Activated naive CD4-positive, alpha-beta T cell treated with anti-CD3 and anti-CD28 coated beads, Interleukin-2, amount 10 ng/mL, durations not matched to agents 7 days and 5 days (primary cell): Measurements from ENCODE around the gene EDARADD.

ENCODE experiments used
- CTCF ChIA-PET: fragments of 350-600 bp; sonication (Branson Sonifier 250); formaldehyde crosslinking; loops from one replicate; lab custom pipeline; 2021; ENCODE audit warnings: antibody characterized with exemption; lab: Charles Lee
- DNase-seq: peaks from one replicate; pipeline ENCODE4 v3.0.0-alpha.2; 2020
- H3K27ac Mint-ChIP-seq: one replicate; pipeline ENCODE4 v1.8.0; 2021; ENCODE audit warnings: mild to moderate bottlenecking, moderate library complexity, mixed read lengths
- H3K27me3 Mint-ChIP-seq: one replicate; pipeline ENCODE4 v1.8.0; 2021; ENCODE audit warnings: mild to moderate bottlenecking, mixed read lengths
- H3K36me3 Mint-ChIP-seq: one replicate; pipeline ENCODE4 v1.8.0; 2021; ENCODE audit warnings: mixed read lengths
- H3K4me1 Mint-ChIP-seq: one replicate; pipeline ENCODE4 v1.8.0; 2021; ENCODE audit warnings: mixed read lengths
- H3K4me3 Mint-ChIP-seq: one replicate; pipeline ENCODE4 v1.8.0; 2021; ENCODE audit warnings: mild to moderate bottlenecking, moderate library complexity, mixed read lengths
- H3K9me3 Mint-ChIP-seq: one replicate; pipeline ENCODE4 v1.8.0; 2021; ENCODE audit warnings: mixed read lengths

Gene EDARADD

DNA sequence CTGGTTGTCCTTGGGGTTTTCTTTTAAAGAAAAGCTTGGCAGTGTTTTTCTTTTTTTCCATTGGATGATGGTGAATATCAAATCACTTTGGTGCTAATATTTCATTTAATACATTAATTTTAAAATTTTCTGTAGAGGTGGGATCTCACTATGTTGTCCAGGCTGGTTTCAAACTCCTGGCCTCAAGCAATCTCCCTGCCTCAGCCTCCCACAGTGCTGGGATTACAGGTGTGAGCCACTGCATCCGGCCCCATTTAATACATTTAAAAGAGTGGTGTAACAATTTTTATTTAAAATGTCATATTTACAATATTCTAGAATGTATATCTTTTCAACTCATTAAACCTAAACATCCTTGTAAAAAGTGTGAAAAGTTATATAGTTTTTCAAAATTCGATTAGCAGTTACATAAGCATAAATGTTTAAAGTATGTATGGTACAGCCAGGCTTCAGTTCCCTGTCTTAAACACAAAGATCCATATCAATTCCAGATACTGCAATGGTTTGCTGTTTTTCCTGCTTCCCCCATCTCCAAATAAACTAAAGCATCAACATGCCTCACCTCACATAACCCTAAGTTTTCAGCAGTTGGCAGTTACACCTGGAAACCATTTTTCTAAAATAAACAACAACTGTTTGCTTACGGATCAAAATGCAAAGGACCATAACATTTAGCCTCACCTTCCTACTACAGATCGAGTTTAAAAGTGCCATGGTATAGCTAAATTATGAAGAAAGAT lies 120.8 kb downstream of the EDARADD start:
- no peak for DNase-seq
- Mint-ChIP-seq H3K4me3 (no peak overlapping the region), H3K27ac (no peak overlapping the region), H3K4me1 (peaks cover 41% of the 10 kb centered on the region), H3K27me3 (peaks cover 11% of the 10 kb centered on the region), H3K36me3 (peaks cover 1% of the 10 kb centered on the region), H3K9me3 (no peaks in the 10 kb centered on the region)
- CTCF ChIA-PET, result no interaction called here

DNA sequence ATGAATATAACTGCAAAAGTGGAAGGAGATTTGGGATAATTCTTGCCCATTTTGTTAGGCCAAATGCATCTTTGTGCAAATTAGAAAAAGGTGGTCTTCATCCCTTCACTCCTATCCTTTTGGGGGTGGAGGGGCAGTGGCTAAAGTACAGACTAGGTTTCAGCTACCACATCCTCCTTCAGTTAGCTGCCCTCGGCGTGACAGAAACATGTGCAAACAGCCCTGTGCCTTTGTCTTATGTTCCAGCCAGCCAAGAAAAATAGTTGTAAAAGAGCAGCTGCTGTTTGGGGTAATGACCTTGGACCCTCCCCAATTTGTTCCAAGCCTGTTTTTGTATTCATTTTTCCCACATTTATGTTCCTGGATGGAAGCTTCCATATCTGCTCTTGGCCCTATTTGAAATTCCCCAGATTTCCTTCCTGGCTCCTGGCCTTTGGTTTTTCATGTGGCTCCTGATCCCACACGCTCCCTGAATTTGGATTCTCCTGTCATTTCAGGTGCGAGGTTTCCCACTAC lies 121.4 kb downstream of the EDARADD start:
- no peak for DNase-seq
- CTCF ChIA-PET, result no interaction called here
- no peaks in the 10 kb centered on the region for H3K9me3 Mint-ChIP-seq
- peaks cover 15% of the 10 kb centered on the region for H3K27me3 Mint-ChIP-seq
- H3K36me3 Mint-ChIP-seq, result peaks cover 1% of the 10 kb centered on the region
- H3K4me3 Mint-ChIP-seq, result no peak overlapping the region
- H3K4me1 Mint-ChIP-seq, result peaks cover 36% of the 10 kb centered on the region
- no peak overlapping the region for H3K27ac Mint-ChIP-seq

DNA sequence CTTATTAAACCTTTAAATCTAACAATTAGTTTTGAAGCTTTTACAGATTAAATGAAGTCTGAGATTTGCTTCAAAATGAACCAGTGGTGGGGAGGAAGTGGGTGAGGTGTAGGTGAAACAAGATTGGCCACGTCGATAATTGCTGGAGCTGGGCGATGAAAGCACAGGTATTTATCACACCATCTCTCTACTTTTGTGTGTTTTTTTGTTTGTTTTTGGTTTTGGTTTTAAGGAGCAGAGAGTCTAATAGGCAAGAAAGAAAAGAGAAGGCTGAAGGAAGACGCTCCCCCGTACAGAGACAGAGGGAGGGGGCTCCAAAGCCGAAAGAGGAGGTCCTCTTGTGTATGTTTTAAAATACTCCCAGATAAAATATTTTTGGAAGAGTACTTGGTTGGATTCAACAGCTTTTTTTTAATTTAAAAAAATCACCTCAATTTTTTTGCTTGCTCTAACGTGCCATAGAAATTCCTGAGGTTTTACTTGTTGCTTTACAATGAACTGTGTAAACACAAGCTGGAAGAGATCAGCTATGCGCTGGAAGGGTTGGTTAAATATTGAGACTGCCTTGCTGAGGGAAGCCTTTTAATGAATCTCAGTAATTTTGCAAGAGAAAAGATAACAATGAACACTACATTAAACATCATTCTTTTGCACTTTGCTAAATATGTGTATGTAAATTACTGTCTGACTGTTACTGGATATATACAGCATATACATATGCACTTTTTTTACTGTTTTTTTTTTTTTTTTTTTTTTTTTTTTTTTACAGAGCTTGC lies 123.0 kb downstream of the EDARADD start:
- peak overlapping the region; percentile 80 for H3K27ac Mint-ChIP-seq
- peak overlapping the region; percentile 45 for H3K4me3 Mint-ChIP-seq
- no peaks in the 10 kb centered on the region for H3K9me3 Mint-ChIP-seq
- DNase-seq, result peak; percentile 69
- CTCF ChIA-PET, result no interaction called here
- peaks cover 36% of the 10 kb centered on the region for H3K4me1 Mint-ChIP-seq
- H3K36me3 Mint-ChIP-seq, result peaks cover 4% of the 10 kb centered on the region
- peaks cover 15% of the 10 kb centered on the region for H3K27me3 Mint-ChIP-seq

DNA sequence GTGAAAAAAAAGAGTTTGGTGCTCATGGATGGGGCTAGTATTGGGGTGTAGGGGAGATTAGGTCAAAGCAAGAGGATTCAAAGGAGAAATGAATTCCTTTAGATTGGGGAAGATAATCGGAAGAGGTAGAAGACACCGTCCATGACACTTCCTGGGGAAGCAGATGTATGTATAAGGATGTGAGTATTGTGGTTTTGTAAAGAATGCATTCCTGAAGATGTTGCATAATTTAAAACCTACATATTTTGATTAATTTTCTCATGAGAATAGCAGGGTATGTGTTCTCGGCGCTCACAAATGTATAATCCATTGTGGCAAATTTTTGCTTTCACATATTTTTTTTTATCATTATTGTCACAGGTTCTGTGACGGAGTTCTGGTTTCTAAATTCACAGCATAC lies 124.2 kb downstream of the EDARADD start:
- no peak for DNase-seq
- CTCF ChIA-PET, result no interaction called here
- peaks cover 46% of the 10 kb centered on the region for H3K4me1 Mint-ChIP-seq
- no peak overlapping the region for H3K4me3 Mint-ChIP-seq
- H3K9me3 Mint-ChIP-seq, result no peaks in the 10 kb centered on the region
- peak overlapping the region; percentile 70 for H3K27ac Mint-ChIP-seq
- H3K36me3 Mint-ChIP-seq, result peaks cover 4% of the 10 kb centered on the region
- peaks cover 16% of the 10 kb centered on the region for H3K27me3 Mint-ChIP-seq

DNA sequence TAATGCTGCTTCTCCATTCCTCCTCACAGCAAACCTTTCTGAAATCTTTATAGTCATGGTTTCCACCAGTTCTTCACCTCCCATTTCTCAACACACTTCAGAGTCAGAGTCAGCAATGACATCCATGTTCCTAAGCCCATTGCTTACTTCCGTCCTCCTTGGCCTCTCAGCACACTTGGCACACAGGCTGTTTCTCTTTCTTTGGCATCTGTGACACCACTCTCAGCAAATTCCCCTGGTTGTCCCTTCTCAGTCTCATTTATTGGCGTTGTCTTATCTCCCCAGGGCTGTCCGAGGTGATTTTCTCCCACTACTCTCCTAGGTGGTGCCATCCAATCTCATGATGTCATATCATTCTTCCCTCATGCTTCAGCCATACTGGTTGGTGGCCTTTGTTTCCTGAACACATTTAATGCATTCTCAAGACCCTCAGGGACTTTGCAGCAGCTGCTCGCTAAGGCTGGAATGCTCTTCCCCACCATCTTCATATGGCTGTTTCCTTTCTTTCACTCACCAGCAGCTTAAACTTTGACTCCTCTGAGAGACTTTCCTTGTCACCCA lies 126.4 kb downstream of the EDARADD start:
- H3K4me1 Mint-ChIP-seq, result peaks cover 53% of the 10 kb centered on the region
- no peaks in the 10 kb centered on the region for H3K9me3 Mint-ChIP-seq
- CTCF ChIA-PET, result interaction anchor here (0.6 kb wide), 1 partner anchor 428 kb away, joined by 3 read pairs; no protein-coding TSS in a partner anchor
- H3K27me3 Mint-ChIP-seq, result peaks cover 20% of the 10 kb centered on the region
- peaks cover 8% of the 10 kb centered on the region for H3K36me3 Mint-ChIP-seq
- no peak overlapping the region for H3K4me3 Mint-ChIP-seq
- DNase-seq, result no peak
- no peak overlapping the region for H3K27ac Mint-ChIP-seq

DNA sequence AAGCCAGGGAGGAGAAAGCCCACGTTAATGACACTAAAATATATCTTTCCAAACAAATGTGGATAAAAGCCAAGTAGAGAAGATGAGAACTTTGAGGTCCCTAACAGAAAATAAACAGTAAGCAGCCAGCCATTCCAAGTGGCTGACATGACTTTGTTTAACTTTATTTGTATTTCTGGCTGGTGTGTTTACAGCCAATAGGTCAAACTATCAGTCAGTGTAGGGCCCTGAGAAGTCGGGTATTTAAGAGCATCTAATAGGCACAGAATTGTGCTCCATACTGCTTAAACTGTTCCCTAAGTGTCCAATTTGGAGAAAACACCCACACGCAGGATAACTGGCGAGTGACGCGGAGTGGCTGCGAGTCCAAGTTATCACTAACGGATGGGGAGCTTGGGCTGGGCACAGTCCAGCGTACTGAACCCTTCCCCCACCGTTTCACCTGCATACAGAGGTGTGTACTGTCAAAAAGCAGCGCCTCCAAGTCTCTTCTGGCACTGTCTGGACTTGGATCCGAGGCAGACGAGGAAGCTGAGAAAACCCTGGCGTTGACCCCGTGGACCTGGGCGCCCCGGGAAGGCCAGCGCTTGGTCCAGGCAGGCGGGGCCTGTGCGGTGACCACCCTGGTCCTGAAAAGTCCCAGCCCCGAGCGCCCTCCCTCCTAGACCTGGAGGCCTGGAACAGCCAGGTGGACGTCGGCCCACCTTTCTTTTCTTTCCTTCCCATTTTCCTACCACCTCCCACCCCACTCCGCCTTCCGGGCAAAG lies 129.0 kb downstream of the EDARADD start:
- DNase-seq, result peak; percentile 24
- CTCF ChIA-PET, result interaction anchor here (1.2 kb wide), 1 partner anchor 11 kb away, joined by 3 read pairs; no protein-coding TSS in a partner anchor
- Mint-ChIP-seq H3K9me3 (no peaks in the 10 kb centered on the region), H3K36me3 (peaks cover 23% of the 10 kb centered on the region), H3K4me1 (peaks cover 43% of the 10 kb centered on the region), H3K27ac (peak overlapping the region; percentile 99), H3K4me3 (peak overlapping the region; percentile 98), H3K27me3 (peaks cover 16% of the 10 kb centered on the region)

DNA sequence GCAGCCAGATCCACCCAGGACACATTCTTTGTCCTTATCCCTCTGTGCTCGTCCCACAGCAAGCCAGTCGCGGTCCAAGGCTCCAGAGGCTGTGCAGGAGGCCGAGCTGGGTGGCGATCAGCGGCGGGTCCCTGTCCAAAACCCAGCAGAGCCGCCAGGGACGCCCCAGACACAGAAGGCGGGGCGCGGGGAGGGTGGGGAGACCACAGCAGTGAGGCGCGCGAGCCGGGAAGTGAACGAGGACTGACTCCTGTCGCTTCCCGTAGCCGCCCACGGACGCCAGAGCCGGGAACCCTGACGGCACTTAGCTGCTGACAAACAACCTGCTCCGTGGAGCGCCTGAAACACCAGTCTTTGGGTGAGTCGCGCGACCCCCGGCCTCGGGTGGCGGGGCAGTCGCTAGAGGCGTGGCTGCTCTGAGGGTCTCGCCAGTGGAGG lies 129.6 kb downstream of the EDARADD start, which contains the start of gene LGALS8:
LGALS8 (plus strand) TSS at position 279 of the 438 bp plus-strand sequence. CDS start 2,089 bp downstream, outside the sequence.
- peak within 1 kb of the TSS; percentile 98 for H3K4me3 Mint-ChIP-seq
- CTCF ChIA-PET, result no interaction called here
- peak within 1 kb of the TSS; percentile 99 for H3K27ac Mint-ChIP-seq
- H3K36me3 Mint-ChIP-seq, result peaks cover 24% of the 10 kb centered on the region
- peaks cover 16% of the 10 kb centered on the region for H3K27me3 Mint-ChIP-seq
- no peaks in the 10 kb centered on the region for H3K9me3 Mint-ChIP-seq
- H3K4me1 Mint-ChIP-seq, result peaks cover 37% of the 10 kb centered on the region
- peak; percentile 92 for DNase-seq

DNA sequence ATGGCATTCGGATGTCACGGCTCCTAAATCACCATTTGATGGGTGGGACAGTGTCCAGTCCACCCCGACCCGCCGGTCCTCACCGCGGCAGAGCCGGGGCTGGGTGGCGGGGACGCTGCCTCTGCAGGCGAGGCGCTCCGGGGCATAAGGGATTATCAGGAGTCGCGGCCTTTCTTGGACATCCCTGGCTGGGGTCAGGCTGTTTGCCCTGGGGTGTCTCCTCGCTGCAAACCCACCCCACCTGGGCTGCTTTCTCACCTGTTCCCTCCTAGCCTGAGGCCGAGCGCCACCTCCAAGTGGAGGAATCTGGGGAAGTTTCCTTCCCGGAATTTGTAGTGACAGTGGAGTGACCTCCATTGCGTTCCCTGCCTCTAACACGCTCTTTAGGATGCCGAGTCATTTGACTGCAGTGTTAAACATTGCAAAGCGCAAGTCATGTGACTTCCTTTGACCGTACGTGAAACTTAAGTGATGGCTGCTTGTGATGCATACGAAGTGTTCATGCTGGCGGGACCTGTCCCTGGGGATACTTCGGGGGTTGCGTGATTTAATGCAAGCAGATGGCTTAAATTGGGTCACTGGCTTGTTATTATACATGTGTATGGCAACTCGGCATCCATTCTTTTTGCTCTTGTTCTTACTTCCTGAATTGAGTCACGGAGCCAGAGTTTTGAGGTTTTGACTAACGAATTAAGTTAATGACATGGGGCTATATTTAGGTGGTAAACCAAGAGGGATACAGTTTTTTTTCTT lies 130.2 kb downstream of the EDARADD start:
- CTCF ChIA-PET, result no interaction called here
- Mint-ChIP-seq H3K4me1 (peaks cover 41% of the 10 kb centered on the region), H3K4me3 (peak overlapping the region; percentile 98)

DNA sequence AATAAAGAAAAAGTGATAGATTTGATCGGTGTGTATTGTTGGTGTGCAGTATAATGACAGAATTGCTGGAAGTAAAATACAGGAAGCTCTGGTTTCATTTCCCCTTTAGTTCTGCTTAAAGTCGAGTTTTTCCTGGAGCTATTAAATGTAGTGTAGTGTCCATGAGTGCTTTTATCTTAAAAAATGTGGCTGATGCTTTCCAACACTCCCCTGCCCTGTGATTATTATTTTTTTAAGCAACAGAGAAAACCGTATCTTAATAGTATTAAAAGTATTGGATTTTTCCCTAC lies 130.8 kb downstream of the EDARADD start:
- H3K27ac Mint-ChIP-seq, result peak overlapping the region; percentile 99
- H3K4me3 Mint-ChIP-seq, result peak overlapping the region; percentile 98
- peaks cover 28% of the 10 kb centered on the region for H3K36me3 Mint-ChIP-seq
- H3K27me3 Mint-ChIP-seq, result peaks cover 13% of the 10 kb centered on the region
- H3K9me3 Mint-ChIP-seq, result no peaks in the 10 kb centered on the region
- peaks cover 41% of the 10 kb centered on the region for H3K4me1 Mint-ChIP-seq
- CTCF ChIA-PET, result no interaction called here
- no peak for DNase-seq

More for the DNA sequence above, 130.2 kb downstream of the EDARADD start:
- Mint-ChIP-seq H3K36me3 (peaks cover 28% of the 10 kb centered on the region), H3K27me3 (peaks cover 16% of the 10 kb centered on the region), H3K27ac (peak overlapping the region; percentile 99), H3K9me3 (no peaks in the 10 kb centered on the region)
- peak; percentile 72 for DNase-seq

DNA sequence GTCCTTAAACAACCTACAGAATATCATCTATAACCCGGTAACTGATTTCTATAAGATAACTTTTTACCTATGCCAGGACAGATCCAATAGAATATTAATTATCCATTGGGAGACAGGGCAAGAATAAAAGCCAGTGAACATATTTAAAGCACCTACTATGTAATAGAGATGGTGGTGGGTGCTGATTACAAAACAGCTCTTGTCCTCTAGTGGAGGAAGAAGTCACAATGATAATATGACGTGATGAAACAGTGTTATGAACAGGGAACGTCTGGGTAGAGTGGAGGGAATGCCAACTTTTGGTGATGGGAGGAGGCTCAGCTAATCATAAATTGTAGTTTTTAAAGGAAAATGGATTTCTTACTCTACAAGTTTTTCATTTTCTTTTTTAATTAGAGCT lies 132.0 kb downstream of the EDARADD start:
- CTCF ChIA-PET, result interaction anchor here (1.0 kb wide), 1 partner anchor 9 kb away, joined by 3 read pairs; no protein-coding TSS in a partner anchor
- no peaks in the 10 kb centered on the region for H3K9me3 Mint-ChIP-seq
- peaks cover 7% of the 10 kb centered on the region for H3K27me3 Mint-ChIP-seq
- H3K4me3 Mint-ChIP-seq, result peak overlapping the region; percentile 28
- peaks cover 49% of the 10 kb centered on the region for H3K4me1 Mint-ChIP-seq
- no peak for DNase-seq
- peaks cover 32% of the 10 kb centered on the region for H3K36me3 Mint-ChIP-seq
- no peak overlapping the region for H3K27ac Mint-ChIP-seq

DNA sequence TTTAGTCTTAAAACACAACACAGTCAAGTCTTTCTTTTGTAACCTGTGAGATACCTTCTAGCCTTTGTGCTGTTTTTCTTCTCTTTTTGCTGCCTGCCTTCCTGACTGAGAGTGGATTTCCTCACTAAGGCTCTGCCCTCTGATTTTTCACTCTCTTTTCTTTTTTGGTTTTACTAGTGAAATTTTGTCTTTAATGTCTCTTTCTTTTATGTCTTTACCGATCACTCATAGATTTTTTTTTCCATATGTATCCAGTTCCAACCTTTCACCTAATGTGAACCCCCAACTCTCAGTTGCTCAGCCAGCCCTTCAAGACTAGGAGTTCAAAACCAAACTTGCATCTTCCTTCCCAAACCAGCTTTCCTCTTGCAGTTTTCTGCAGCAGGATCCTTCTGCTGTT lies 136.2 kb downstream of the EDARADD start:
- no peak for DNase-seq
- Mint-ChIP-seq H3K9me3 (no peaks in the 10 kb centered on the region), H3K27ac (no peak overlapping the region), H3K36me3 (peaks cover 44% of the 10 kb centered on the region), H3K4me3 (no peak overlapping the region), H3K27me3 (no peaks in the 10 kb centered on the region), H3K4me1 (peaks cover 54% of the 10 kb centered on the region)
- CTCF ChIA-PET, result interaction anchor here (1.4 kb wide), 1 partner anchor 39 kb away, joined by 3 read pairs; no protein-coding TSS in a partner anchor

DNA sequence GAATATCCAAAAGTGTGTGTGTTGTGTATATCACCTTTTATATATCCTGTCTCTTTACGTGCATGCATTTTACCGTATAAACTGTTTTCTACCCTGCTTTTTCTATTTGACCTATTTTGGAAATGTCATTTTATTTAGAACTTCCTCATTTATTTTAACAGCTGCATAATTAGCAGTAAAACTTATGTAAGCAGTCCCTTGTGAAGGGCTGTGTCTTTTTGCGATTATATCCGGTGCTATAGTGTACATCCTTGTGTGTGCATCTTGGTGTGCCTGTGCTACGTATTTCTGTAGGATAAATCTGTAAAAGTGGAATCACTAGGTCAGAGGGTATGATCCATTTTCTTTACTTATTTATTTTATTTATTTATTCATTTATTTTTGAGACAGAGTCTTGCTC lies 136.9 kb downstream of the EDARADD start:
- Mint-ChIP-seq H3K9me3 (no peaks in the 10 kb centered on the region), H3K4me1 (peaks cover 52% of the 10 kb centered on the region), H3K27ac (no peak overlapping the region), H3K36me3 (peaks cover 48% of the 10 kb centered on the region), H3K4me3 (no peak overlapping the region), H3K27me3 (no peaks in the 10 kb centered on the region)
- CTCF ChIA-PET, result interaction anchor here (0.6 kb wide), 1 partner anchor 80 kb away, joined by 3 read pairs; no protein-coding TSS in a partner anchor
- no peak for DNase-seq

DNA sequence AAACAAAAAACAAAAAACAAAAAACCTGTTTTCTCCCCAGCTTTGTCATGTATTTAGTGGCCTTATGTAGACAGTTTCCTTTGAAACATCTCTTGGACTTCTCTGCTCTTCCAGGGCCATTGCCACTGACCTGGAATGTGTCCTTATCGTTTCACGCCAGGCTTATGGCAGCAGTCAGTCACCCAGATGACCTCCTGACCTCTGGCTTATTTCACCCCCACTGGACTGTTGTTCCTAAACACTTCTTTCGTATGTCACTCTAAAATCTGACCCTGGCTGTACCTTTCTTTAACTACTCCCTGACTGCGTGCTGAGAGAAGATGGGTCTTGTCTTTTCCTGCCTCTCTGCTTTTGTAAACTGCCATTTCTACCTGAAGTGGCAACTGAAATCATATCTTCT lies 138.8 kb downstream of the EDARADD start:
- Mint-ChIP-seq H3K4me1 (peaks cover 40% of the 10 kb centered on the region), H3K27me3 (no peaks in the 10 kb centered on the region), H3K9me3 (no peaks in the 10 kb centered on the region), H3K4me3 (no peak overlapping the region), H3K27ac (peak overlapping the region; percentile 15), H3K36me3 (peaks cover 44% of the 10 kb centered on the region)
- no peak for DNase-seq
- CTCF ChIA-PET, result interaction anchor here (0.6 kb wide), 1 partner anchor 48 kb away, joined by 3 read pairs; no protein-coding TSS in a partner anchor
